Astrocyte (in vitro differentiated cells and primary cell): Measurements from ENCODE around the gene NR5A2. TPM values are rescaled to one million over a fixed set of nuclear protein-coding genes. Genes with fewer than 3 reads are reported as not detected.

Experiments
- DNase-seq: peaks from one replicate; pipeline ENCODE4 v3.0.0-alpha.2; 2010; ENCODE audit warnings: low read depth
- FAIRE-seq: peaks from 2 replicates; lab custom pipeline; 2011; peaks lifted over from hg19 to GRCh38; lab: Jason Lieb, UNC
- H2AFZ ChIP-seq: 2 replicates; pipeline ENCODE4 v1.6.0; 2012; ENCODE audit warnings: low read depth, low read length, inconsistent platforms
- H3K27ac ChIP-seq: 2 replicates; pipeline ENCODE4 v1.5.1; 2011; ENCODE audit warnings: low read depth, low read length, inconsistent platforms
- H3K27me3 ChIP-seq: 2 replicates; pipeline ENCODE4 v1.6.0; 2011; ENCODE audit warnings: low read length, inconsistent platforms; ENCODE audit not compliant: insufficient read depth
- H3K36me3 ChIP-seq: 2 replicates; pipeline ENCODE4 v1.5.1; 2011; ENCODE audit warnings: low read length, inconsistent platforms; ENCODE audit not compliant: insufficient read depth
- H3K4me1 ChIP-seq: 2 replicates; pipeline ENCODE4 v1.5.1; 2011; ENCODE audit warnings: low read length, inconsistent platforms; ENCODE audit not compliant: insufficient read depth
- H3K4me2 ChIP-seq: 2 replicates; pipeline ENCODE4 v1.6.0; 2012; ENCODE audit warnings: low read length, inconsistent platforms
- H3K4me3 ChIP-seq: 2 replicates; pipeline ENCODE4 v1.5.1; 2011; ENCODE audit warnings: low read depth, mild to moderate bottlenecking, low read length, inconsistent platforms; ENCODE audit not compliant: insufficient read depth
- H3K79me2 ChIP-seq: 2 replicates; pipeline ENCODE4 v1.6.0; 2012; ENCODE audit warnings: mild to moderate bottlenecking, low read length, inconsistent platforms; ENCODE audit not compliant: insufficient read depth
- H3K9ac ChIP-seq: 2 replicates; pipeline ENCODE4 v1.6.0; 2012; ENCODE audit warnings: mild to moderate bottlenecking, low read length, inconsistent platforms
- H3K9me3 ChIP-seq: 2 replicates; pipeline ENCODE4 v1.5.1; 2012; ENCODE audit warnings: low read depth, mild to moderate bottlenecking, low read length, inconsistent platforms; ENCODE audit not compliant: insufficient read depth
- H4K20me1 ChIP-seq: 2 replicates; pipeline ENCODE4 v1.6.0; 2012; ENCODE audit warnings: low read length, inconsistent platforms; ENCODE audit not compliant: insufficient read depth
- H3K27ac Mint-ChIP-seq: one replicate; pipeline ENCODE4 v1.8.0; 2021; ENCODE audit warnings: mild to moderate bottlenecking, mixed read lengths; ENCODE audit not compliant: unreplicated experiment
- H3K27me3 Mint-ChIP-seq: one replicate; pipeline ENCODE4 v1.8.0; 2021; ENCODE audit warnings: low read depth, mixed read lengths; ENCODE audit not compliant: unreplicated experiment
- H3K36me3 Mint-ChIP-seq: one replicate; pipeline ENCODE4 v1.8.0; 2021; ENCODE audit warnings: low read depth, mixed read lengths; ENCODE audit not compliant: unreplicated experiment
- H3K4me1 Mint-ChIP-seq: one replicate; pipeline ENCODE4 v1.8.0; 2021; ENCODE audit warnings: low read depth, mixed read lengths; ENCODE audit not compliant: unreplicated experiment
- H3K4me3 Mint-ChIP-seq: one replicate; pipeline ENCODE4 v1.8.0; 2021; ENCODE audit warnings: mild to moderate bottlenecking, moderate library complexity, mixed read lengths; ENCODE audit not compliant: unreplicated experiment
- H3K9me3 Mint-ChIP-seq: one replicate; pipeline ENCODE4 v1.8.0; 2021; ENCODE audit warnings: mild to moderate bottlenecking, mixed read lengths; ENCODE audit not compliant: unreplicated experiment
- EZH2 ChIP-seq: IDR thresholded peaks from 2 replicates; pipeline ENCODE4 v1.6.1; 2012; ENCODE audit warnings: mild to moderate bottlenecking, low read length, inconsistent platforms; ENCODE audit not compliant: insufficient read depth
- total RNA-seq: library from RNA; stranded (reverse); gene quantifications from 2 replicates; pipeline ENCODE4 v1.2.1, GENCODE V29; 2021
- TF ChIP-seq, protein P1 (sequence below): IDR thresholded peaks from 2 replicates; pipeline ENCODE4 v1.5.1; 2011; ENCODE audit warnings: low read depth, mild to moderate bottlenecking, inconsistent platforms, low read length, moderate library complexity; ENCODE audit not compliant: insufficient read depth

Gene NR5A2
- total RNA-seq, 1 donor from 2014 or later = 0.39 TPM

DNA sequence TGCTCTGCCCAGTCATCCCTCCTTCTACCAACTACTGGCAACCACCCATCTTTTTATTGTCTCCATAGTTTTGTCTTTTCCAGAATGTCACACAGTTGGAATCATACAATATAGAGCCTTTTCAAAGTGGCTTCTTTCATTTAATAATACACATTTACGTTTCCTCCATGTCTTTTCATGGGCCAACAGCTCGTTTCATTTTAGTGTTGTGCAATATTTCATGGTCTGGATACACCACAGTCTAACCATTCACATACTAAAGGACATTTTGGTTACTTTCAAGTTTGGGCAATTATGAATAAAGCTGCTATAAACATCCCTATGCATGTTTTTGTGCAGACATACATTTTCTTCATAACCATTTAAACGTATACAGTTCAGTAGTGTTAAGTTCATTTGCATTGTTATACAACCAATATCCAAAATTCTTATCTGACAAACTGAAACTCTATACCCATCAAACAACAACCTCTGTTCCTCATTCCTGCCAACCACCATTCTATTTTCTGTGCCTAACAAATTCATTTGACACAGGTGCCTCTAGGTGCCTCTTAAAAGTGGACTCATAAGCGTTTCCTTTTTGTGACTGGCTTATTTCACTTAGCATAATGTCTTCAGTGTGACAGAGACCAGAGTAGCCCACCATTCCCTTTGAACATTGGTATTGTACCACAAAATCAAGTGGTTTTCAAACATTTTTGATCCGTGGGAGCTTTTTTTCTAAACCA is 138.1 kb downstream of the NR5A2 start:
- Mint-ChIP-seq H3K27ac (no peak overlapping the region), H3K27me3 (peaks cover 5% of the 10 kb centered on the region), H3K4me1 (no peaks in the 10 kb centered on the region), H3K36me3 (no peaks in the 10 kb centered on the region), H3K9me3 (no peaks in the 10 kb centered on the region), H3K4me3 (no peak overlapping the region)
- H3K4me3 ChIP-seq = no peak overlapping the region
- TF ChIP-seq, protein P1, sequence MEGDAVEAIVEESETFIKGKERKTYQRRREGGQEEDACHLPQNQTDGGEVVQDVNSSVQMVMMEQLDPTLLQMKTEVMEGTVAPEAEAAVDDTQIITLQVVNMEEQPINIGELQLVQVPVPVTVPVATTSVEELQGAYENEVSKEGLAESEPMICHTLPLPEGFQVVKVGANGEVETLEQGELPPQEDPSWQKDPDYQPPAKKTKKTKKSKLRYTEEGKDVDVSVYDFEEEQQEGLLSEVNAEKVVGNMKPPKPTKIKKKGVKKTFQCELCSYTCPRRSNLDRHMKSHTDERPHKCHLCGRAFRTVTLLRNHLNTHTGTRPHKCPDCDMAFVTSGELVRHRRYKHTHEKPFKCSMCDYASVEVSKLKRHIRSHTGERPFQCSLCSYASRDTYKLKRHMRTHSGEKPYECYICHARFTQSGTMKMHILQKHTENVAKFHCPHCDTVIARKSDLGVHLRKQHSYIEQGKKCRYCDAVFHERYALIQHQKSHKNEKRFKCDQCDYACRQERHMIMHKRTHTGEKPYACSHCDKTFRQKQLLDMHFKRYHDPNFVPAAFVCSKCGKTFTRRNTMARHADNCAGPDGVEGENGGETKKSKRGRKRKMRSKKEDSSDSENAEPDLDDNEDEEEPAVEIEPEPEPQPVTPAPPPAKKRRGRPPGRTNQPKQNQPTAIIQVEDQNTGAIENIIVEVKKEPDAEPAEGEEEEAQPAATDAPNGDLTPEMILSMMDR = no peak
- no peak for TF ChIP-seq EZH2
- DNase-seq (no peak), FAIRE-seq (no peak)
- no peaks in the 10 kb centered on the region for H3K4me1 ChIP-seq
- H3K9ac ChIP-seq = no peak overlapping the region
- H4K20me1 ChIP-seq = no peaks in the 10 kb centered on the region
- no peak overlapping the region for H3K27ac ChIP-seq
- no peak overlapping the region for H2AFZ ChIP-seq
- H3K4me2 ChIP-seq = no peak overlapping the region
- no peaks in the 10 kb centered on the region for H3K36me3 ChIP-seq
- peaks cover 2% of the 10 kb centered on the region for H3K27me3 ChIP-seq
- H3K9me3 ChIP-seq = no peaks in the 10 kb centered on the region
- H3K79me2 ChIP-seq = no peaks in the 10 kb centered on the region

DNA sequence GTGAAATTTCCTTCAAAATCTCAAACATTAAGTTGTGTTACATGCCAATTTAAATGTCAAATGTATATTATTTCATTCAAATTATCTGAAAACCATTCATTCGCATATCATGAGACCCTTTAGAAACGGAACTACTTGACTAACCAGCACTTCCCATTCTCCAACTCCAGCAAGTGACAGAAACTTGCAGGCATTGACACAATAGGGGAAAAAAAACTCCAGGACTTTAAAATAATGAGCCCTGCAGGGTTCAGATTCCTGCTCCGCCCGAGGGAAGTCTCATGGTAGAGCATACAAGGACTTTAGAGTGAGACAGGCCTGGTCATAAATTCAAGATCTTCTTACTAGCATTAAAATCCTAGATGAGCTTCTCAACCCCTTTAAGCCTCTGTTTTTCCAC is 138.9 kb downstream of the NR5A2 start:
- Mint-ChIP-seq H3K4me1 (no peaks in the 10 kb centered on the region), H3K27me3 (peaks cover 5% of the 10 kb centered on the region), H3K4me3 (no peak overlapping the region), H3K36me3 (no peaks in the 10 kb centered on the region), H3K9me3 (no peaks in the 10 kb centered on the region), H3K27ac (no peak overlapping the region)
- Histone ChIP-seq H3K9me3 (no peaks in the 10 kb centered on the region), H3K27me3 (peaks cover 2% of the 10 kb centered on the region), H4K20me1 (no peaks in the 10 kb centered on the region), H3K9ac (no peak overlapping the region), H3K4me2 (no peak overlapping the region), H3K4me3 (no peak overlapping the region), H2AFZ (no peak overlapping the region), H3K36me3 (no peaks in the 10 kb centered on the region), H3K79me2 (no peaks in the 10 kb centered on the region), H3K4me1 (no peaks in the 10 kb centered on the region), H3K27ac (no peak overlapping the region)
- DNase-seq (no peak), FAIRE-seq (no peak)
- TF ChIP-seq EZH2 = no peak
- TF ChIP-seq, protein P1 = no peak

DNA sequence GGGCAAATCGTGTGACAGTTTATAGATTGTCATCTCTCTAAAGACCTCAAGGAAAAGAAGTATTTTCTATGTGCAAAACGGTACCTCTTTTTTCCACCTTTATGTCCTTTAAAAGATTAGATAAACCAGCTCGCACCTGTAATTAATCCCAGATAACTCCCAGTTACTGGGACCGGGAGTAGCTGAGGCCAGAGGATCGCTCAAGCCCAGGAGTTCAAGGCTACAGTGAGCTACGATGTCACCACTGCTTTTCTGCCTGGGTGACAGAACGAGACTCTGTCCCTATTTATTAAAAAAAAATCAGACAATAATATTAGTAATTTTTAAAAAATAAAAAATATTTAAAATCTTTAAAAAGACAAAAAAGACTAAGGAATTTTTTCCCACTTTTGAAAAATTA is 141.4 kb downstream of the NR5A2 start:
- H3K27ac Mint-ChIP-seq = no peak overlapping the region
- Histone ChIP-seq H3K27me3 (peaks cover 2% of the 10 kb centered on the region), H3K4me1 (peaks cover 6% of the 10 kb centered on the region), H4K20me1 (no peaks in the 10 kb centered on the region), H3K9me3 (no peaks in the 10 kb centered on the region), H3K4me3 (no peak overlapping the region), H3K4me2 (no peak overlapping the region), H3K9ac (no peak overlapping the region), H3K36me3 (no peaks in the 10 kb centered on the region), H3K79me2 (no peaks in the 10 kb centered on the region), H2AFZ (no peak overlapping the region), H3K27ac (no peak overlapping the region)
- H3K9me3 Mint-ChIP-seq = no peaks in the 10 kb centered on the region
- peaks cover 4% of the 10 kb centered on the region for H3K4me1 Mint-ChIP-seq
- H3K27me3 Mint-ChIP-seq = peaks cover 5% of the 10 kb centered on the region
- H3K4me3 Mint-ChIP-seq = no peak overlapping the region
- DNase-seq = no peak
- H3K36me3 Mint-ChIP-seq = no peaks in the 10 kb centered on the region
- no peak for FAIRE-seq
- TF ChIP-seq EZH2 = no peak
- TF ChIP-seq, protein P1 = no peak
